KG1 (cell line): ENCODE results near the gene TUBG2.
"Not testable (repeated sequence)": the region's sequence is repeated elsewhere in the genome, so short reads cannot be mapped to it uniquely, and the experiment has no call there.

Experiments used
- DNase-seq: peaks from one replicate; lab custom pipeline; 2025; lab: John Stamatoyannopoulos, UW

Gene TUBG2

GRCh38 chr17:42659079-42659931 lies at the start of gene TUBG2:
Gene TUBG2 (plus strand): TSS chr17:42659284. CDS start chr17:42659504, 220 bp downstream.
- DNase-seq, result no peak

- DNase-seq, result not testable (repeated sequence)
Measured at GRCh38 chr17:42609814-42610801, 49.0 kb upstream of the TUBG2 start.

- DNase-seq, result no peak
Measured at GRCh38 chr17:42612013-42612412, 47.1 kb upstream of the TUBG2 start.

GRCh38 chr17:42613699-42614295 lies 45.3 kb upstream of the TUBG2 start:
- DNase-seq, result no peak

GRCh38 chr17:42617956-42618431 lies 41.1 kb upstream of the TUBG2 start:
- no peak for DNase-seq

- no peak for DNase-seq
Measured at GRCh38 chr17:42618442-42619150, 40.5 kb upstream of the TUBG2 start.

GRCh38 chr17:42621987-42622386 lies 37.1 kb upstream of the TUBG2 start:
- DNase-seq, result not testable (repeated sequence)

- DNase-seq, result no peak
Measured at GRCh38 chr17:42623271-42623670, 35.8 kb upstream of the TUBG2 start.

- no peak for DNase-seq
Measured at GRCh38 chr17:42623732-42624596, 35.1 kb upstream of the TUBG2 start.

GRCh38 chr17:42627032-42627764 lies 31.9 kb upstream of the TUBG2 start:
- not testable (repeated sequence) for DNase-seq

- DNase-seq, result no peak
Measured at GRCh38 chr17:42629411-42630009, 29.6 kb upstream of the TUBG2 start.

- no peak for DNase-seq
Measured at GRCh38 chr17:42632949-42633444, 26.1 kb upstream of the TUBG2 start.

- no peak for DNase-seq
Measured at GRCh38 chr17:42639525-42640113, 19.5 kb upstream of the TUBG2 start.

- no peak for DNase-seq
Measured at GRCh38 chr17:42640121-42640520, 19.0 kb upstream of the TUBG2 start.

- no peak for DNase-seq
Measured at GRCh38 chr17:42642336-42642735, 16.7 kb upstream of the TUBG2 start.

GRCh38 chr17:42647778-42648177 lies 11.3 kb upstream of the TUBG2 start:
- DNase-seq, result no peak

- no peak for DNase-seq
Measured at GRCh38 chr17:42651392-42651791, 7.7 kb upstream of the TUBG2 start.
